NCI-H510A (cell line): Measurements from ENCODE around the gene KPNA3.
"Not testable (repeated sequence)": the region's sequence is repeated elsewhere in the genome, so short reads cannot be mapped to it uniquely, and the experiment has no call there.

ENCODE experiments used
- DNase-seq: peaks from one replicate; lab custom pipeline; 2025; lab: John Stamatoyannopoulos, UW

Gene KPNA3

GRCh38 chr13:49806126-49806536, 13.6 kb upstream of the KPNA3 start:
- DNase-seq, result no peak

- not testable (repeated sequence) for DNase-seq
Measured at GRCh38 chr13:49803047-49803446, 10.6 kb upstream of the KPNA3 start.

GRCh38 chr13:49802426-49802825, 9.9 kb upstream of the KPNA3 start:
- no peak for DNase-seq

- no peak for DNase-seq
Measured at GRCh38 chr13:49791711-49792549, 552 bp downstream of the KPNA3 start.

GRCh38 chr13:49791315-49791710, 1.2 kb downstream of the KPNA3 start:
- DNase-seq, result no peak

GRCh38 chr13:49789968-49790367, 2.5 kb downstream of the KPNA3 start:
- DNase-seq, result no peak

GRCh38 chr13:49786401-49787008, 6.0 kb downstream of the KPNA3 start:
- DNase-seq, result no peak

GRCh38 chr13:49784886-49785570, 7.5 kb downstream of the KPNA3 start:
- no peak for DNase-seq

- no peak for DNase-seq
Measured at GRCh38 chr13:49783865-49784264, 8.6 kb downstream of the KPNA3 start.

- DNase-seq, result no peak
Measured at GRCh38 chr13:49782784-49783183, 9.7 kb downstream of the KPNA3 start.

GRCh38 chr13:49781806-49782205, 10.7 kb downstream of the KPNA3 start:
- DNase-seq, result no peak

- no peak for DNase-seq
Measured at GRCh38 chr13:49779721-49780120, 12.8 kb downstream of the KPNA3 start.

GRCh38 chr13:49777746-49778614, 14.5 kb downstream of the KPNA3 start:
- no peak for DNase-seq

- no peak for DNase-seq
Measured at GRCh38 chr13:49776871-49777270, 15.6 kb downstream of the KPNA3 start.

GRCh38 chr13:49774376-49775005, 18.0 kb downstream of the KPNA3 start:
- DNase-seq, result no peak

- DNase-seq, result no peak
Measured at GRCh38 chr13:49772828-49773227, 19.7 kb downstream of the KPNA3 start.

- DNase-seq, result not testable (repeated sequence)
Measured at GRCh38 chr13:49761811-49762210, 30.7 kb downstream of the KPNA3 start.

GRCh38 chr13:49760558-49760957, 31.9 kb downstream of the KPNA3 start:
- DNase-seq, result no peak

- DNase-seq, result no peak
Measured at GRCh38 chr13:49759503-49759902, 33.0 kb downstream of the KPNA3 start.

- DNase-seq, result no peak
Measured at GRCh38 chr13:49756263-49756662, 36.2 kb downstream of the KPNA3 start.

- DNase-seq, result no peak
Measured at GRCh38 chr13:49754146-49754545, 38.3 kb downstream of the KPNA3 start.

GRCh38 chr13:49749848-49750247, 42.6 kb downstream of the KPNA3 start:
- DNase-seq, result no peak
